Breast epithelium (tissue), 3 donors: ENCODE data around the gene GPR183.

Experiments used
- POLR2A ChIP-seq: fragments of 450-650 bp; IDR thresholded peaks from one replicate; pipeline ENCODE4 v1.6.1; 2016; ENCODE audit warnings: antibody characterized with exemption, mild to moderate bottlenecking, moderate library complexity
- POLR2AphosphoS5 ChIP-seq, 3 donors: sonication (generic); formaldehyde crosslinking; IDR thresholded peaks; one replicate each; pipeline ENCODE4 v1.6.1; 2017; ENCODE audit warnings: antibody characterized with exemption in 3 of 3
- TF ChIP-seq, protein P1 (sequence below), 3 donors: fragments of 450-650 bp; IDR thresholded peaks; one replicate each; pipeline ENCODE4 v1.5.1; 2016 to 2017; ENCODE audit warnings: antibody characterized with exemption in 3 of 3, mild to moderate bottlenecking in 3 of 3, moderate library complexity in 3 of 3

- TF ChIP-seq, protein P1, sequence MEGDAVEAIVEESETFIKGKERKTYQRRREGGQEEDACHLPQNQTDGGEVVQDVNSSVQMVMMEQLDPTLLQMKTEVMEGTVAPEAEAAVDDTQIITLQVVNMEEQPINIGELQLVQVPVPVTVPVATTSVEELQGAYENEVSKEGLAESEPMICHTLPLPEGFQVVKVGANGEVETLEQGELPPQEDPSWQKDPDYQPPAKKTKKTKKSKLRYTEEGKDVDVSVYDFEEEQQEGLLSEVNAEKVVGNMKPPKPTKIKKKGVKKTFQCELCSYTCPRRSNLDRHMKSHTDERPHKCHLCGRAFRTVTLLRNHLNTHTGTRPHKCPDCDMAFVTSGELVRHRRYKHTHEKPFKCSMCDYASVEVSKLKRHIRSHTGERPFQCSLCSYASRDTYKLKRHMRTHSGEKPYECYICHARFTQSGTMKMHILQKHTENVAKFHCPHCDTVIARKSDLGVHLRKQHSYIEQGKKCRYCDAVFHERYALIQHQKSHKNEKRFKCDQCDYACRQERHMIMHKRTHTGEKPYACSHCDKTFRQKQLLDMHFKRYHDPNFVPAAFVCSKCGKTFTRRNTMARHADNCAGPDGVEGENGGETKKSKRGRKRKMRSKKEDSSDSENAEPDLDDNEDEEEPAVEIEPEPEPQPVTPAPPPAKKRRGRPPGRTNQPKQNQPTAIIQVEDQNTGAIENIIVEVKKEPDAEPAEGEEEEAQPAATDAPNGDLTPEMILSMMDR (IDR thresholded peaks at IDR 0.05): no peak
- TF ChIP-seq POLR2A (no peak), POLR2AphosphoS5 (IDR thresholded peaks at IDR 0.05) (no peak)
Observed at GRCh38 chr13:99266827-99267226, 40.4 kb downstream of the GPR183 start.
